NCI-H1417 treated with DMSO at 0.1 percent for 48 hours (cell line): Measurements from ENCODE around the gene FHOD3.

Source experiments
- DNase-seq: peaks from one replicate; lab custom pipeline; 2025; lab: John Stamatoyannopoulos, UW

Gene FHOD3

DNA sequence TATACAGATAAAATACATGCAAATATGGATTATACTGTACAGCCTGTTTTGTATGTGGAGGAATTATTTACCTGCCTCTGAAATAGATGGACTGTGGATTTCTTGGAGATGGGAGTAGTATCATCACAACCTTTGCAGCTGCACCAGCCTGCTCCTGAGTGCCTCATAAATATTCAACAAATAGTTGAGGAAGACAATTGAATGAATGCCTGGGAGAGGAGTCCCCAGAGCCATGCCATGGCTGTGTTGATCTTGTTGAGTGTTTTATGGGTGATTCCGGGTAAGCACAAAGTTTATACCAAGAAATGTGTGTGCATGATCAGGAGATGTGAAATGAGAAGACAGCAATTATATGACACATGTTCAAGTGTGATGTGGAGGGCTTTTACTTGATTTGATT, 225.0 kb downstream of the FHOD3 start:
- no peak for DNase-seq

DNA sequence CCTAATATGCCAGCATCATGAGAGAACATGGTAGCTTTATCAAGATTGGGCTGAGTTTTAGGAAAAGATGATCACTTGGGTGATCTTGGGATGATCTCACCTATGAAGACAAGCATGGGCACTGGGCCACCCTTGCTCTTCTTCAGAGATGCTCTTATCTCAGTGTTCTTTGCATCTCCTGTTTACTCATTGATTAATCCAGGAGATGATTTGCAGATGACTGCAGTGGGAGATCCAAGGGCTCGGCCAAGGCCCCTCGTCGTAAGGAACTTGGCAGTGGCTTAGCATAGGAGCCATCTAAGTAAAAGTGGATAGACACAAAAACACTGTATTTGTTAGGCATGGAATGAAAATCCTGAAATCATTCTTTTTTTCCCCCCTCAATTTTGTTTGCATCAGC, 228.4 kb downstream of the FHOD3 start:
- no peak for DNase-seq

DNA sequence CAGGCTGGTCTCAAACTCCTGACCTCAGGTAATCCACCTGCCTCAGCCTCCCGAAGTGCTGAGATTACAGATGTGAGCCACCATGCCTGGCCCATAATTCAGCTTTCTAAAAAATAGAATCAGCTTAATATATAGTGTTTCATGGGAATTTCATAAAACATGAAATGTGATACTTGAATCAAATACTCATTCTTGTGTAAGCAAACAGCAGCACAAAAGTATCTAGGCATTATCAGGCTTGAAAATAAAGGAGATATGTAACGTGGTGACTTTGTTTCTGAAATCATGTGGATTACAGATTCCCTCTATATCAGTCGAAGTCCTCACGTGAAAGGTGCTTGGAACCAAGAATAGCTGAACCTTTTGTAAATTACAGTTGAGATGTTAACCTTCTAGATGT, 229.1 kb downstream of the FHOD3 start:
- DNase-seq: no peak

DNA sequence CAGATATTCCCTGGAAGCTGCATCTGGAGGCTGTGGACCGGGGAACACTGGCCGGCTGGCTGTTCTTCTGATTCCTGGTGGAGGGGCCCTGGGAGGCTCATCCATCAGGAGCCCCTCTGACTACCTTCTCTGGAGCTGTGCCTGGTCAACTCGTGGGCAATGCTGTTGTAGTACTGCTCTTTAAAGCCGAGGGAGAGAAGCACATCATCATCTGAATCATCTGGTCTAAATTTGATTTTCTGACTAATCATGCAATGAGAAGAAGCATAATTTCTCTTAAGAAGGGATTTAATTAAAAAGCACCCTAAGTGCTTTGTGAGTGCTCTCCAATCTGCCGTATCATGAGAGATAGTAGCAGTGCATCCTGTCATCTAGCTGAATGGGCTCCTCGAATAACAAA, 229.5 kb downstream of the FHOD3 start:
- no peak for DNase-seq

DNA sequence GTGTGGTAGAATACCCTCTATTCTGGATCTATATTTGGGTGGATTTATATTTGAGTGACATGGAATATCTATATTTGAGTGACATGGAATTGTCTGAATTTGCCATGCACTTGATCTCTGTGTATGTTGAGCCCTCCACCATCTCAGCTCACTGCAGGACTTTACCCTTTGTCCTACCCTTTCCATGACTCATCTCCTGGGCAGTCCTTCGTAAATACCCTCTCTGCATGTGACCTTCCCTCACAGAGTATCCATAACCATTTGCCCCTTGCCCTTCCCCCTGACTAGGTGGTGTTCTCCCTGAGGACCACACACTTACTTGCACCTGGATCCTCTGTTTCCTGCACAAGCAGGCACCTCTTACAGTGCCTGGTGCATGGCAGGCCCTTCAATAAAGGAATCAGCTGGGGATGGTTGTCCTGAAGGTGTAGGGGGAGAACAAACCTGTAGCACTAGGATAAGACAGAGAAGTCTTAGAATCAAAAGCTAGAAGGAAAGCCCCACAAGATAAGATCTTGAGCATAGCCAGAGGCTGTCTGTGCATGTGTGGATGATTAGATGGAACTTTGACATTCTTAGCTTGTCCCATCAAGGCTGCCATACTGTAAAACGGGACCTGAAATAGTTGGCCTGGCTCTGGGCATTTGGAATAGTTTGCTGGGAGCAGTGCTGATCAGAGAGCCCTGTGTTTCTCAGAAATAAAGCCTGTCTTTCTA, 230.4 kb downstream of the FHOD3 start:
- no peak for DNase-seq

DNA sequence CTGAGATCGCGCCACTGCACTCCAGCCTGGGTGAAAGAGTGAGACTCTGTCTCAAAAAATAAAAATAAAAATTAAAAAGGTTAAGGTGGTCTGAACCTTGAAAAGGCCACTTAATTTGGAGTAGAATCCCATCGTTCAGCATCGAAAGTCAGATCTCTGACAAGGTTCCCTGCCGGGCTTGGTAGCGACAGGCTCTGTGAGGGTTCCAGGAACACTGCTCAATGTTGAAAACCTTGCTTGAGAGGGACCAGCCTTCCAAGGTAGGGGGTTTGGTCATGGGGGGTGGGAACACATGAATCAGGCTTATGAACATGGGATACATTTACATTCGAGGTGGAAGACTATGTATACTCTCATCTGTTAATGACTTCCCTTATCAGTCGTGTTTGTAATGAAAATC, 232.2 kb downstream of the FHOD3 start:
- no peak for DNase-seq

DNA sequence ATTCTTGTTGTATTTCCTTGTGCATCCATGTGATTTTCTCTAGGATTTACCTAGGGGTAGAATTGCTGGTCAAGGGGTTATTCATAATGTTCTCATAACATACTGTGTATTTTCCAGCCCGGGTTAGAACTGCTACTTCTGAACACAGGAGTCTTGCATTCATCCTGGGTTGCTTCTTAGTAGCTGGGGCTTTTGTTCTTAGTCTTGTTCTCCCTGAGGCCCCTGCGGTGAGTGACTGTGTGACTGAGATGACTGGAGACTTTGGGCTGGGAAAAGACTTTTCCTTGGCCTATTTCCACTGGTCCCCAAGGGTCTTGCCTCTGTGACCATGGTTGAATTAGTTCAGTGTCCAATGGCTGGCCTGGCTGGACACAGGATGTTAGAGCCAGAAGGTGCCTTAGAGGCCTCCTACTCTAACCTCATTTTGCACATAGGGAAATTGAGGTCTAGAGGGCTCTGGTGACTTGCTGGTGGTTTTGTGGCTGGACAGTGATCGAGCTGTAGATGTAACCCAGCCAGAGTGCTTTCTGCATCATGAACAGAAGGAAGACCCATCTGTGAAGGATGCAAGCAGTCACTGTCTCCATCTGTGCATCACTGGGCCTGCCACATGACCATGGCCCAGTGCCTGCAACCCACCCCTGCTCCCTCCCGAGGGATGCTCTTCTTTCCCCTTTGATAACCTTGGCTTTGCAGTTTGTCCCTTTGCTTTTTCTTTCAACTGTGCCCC, 233.3 kb downstream of the FHOD3 start:
- DNase-seq: no peak

DNA sequence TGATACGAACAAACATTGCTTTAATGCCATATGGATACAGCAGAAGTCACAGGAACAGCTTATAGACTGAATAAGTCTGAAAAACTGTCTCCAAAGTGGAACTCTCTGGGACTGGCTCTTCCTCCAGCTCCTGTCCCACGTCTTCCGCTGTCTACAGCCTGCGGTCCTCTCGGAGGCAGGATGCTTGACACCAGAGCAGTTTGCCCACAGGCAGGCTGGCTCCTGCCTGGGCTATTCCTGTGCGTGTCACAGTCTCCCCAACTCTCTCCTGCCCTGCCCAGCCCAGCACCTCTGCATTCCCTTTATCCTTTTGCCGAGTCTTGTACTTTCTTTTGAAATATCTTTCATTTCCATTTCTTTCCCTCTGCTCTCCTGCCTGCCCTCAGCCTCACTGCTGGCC, 234.1 kb downstream of the FHOD3 start:
- no peak for DNase-seq

DNA sequence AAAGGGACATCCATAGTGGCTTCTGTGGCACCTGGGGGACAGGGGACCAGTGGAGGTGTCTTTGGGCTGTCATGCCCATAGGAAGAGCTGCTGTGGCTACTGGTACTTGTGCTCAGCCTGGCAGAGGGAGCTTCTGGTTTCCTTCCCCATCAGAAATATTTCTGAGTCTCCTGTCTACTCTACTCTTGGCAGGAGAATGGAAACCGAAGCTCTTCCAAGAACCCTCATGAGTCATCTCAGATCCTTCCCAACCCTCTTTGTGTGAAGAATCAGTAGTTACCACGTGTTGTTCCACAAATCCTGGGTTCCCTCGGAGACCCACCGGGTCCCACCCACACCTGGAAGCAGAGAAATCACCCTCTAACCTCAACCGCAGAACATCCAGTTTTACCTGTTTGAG, 234.9 kb downstream of the FHOD3 start:
- no peak for DNase-seq

DNA sequence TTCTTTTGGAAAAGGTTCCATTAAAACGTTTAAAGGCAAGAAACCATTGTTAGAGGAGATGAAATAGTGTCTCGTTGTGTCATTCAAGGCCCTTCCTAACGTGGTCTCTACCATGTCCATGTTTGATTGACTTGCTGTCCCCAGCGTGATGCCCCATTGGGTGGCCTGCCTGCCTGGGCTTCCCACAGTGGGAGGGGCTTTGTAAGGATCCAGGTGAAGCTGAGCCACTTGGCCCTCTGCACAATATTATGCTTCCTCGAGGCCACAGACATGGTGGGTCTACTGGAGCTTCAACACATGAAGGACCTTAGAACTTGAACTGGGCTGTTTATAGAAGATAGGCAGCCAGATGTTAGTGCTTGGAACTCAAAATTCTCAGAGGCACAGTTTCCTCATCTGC, 235.3 kb downstream of the FHOD3 start:
- no peak for DNase-seq

DNA sequence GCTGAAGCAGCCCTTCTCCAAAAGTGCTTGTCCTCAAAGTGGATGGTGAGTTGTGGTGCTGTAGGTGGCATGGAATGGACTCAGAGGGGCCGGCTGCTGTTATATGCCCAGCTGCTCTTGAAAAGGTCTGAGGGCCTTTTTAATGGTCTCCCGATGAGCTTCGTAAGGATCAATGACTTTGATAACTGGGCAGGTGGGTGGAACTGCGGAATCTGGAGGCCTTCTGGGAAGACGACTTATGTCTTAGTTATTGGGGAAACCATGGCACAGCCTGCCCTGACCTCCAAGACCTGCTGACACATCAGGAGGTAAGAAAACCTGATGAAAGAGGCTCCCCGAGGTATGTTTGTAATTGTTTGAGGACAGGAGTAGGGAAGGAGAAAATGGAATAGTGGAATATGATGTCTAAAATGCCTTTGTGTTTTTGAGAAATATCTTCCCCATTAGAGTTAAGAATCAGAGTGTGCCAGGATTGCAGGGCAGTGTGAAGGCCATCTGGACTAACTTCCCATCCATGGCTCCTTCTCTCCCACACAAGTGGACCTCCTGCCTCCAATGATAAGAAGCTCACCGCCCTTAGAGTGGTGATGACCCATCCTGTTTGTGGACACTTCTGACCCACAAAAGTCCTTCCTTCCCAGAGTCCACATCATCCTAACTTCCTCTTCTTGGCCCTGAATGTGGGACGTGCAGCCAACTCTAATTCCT, 236.1 kb downstream of the FHOD3 start:
- no peak for DNase-seq

DNA sequence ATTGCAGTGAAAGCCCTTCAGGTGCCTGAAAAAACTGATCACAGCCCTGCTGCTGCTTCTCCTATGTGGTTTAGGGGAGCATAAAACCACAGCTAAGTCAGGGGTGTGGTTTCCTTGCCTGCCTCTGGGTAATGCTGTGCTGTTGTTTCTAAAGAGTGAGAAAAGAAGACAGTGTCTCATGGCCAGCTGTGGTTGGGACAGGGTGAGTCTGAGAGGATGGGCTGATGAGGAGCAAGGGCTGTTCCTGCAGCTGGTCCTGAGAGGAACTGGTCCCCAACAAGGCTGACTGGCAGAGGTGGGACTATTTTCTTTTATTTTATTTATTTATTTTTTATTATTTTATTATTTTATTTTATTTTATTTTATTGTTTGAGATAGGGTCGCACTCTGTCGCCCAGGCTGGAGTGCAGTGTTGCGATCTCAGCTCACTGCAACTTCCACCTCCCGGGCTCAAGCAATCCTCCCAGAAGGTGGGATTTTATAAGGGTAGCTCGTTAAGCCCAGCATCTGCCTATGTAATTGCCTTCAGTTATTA, 236.7 kb downstream of the FHOD3 start:
- DNase-seq: no peak

DNA sequence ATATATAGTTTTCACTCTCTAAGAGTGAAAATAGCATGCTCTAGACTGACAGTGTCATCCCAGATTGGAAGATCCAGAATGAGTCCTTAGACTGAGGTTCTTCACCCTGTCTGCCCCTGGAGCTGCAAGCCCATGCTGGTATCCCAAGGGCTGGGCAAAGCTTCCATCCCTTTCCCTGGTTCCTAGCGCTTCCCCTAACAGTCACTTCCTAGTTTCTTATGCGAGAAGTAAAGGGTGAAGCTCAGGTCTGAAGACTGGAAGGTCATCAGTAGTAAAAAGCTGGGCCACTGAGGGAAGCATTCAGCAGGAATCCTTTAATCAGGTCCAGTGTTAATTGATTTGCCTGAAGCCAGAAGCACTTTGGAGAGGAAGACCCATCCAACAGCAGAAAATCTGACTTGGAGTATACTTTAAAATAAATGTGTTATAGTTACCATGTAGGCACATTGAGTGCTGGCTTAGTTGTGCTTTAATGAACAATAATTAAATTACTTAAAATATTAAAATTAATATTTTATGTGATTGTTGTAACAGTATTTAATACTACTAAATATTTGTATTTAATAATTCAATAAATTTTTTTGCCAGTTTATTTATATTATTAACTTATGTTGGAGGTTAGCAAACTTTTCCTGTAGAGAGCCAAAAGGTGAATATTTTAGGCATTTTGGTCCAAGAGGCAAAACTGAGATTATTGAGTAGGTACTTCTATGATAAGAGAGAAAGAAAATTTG, 237.9 kb downstream of the FHOD3 start:
- no peak for DNase-seq

DNA sequence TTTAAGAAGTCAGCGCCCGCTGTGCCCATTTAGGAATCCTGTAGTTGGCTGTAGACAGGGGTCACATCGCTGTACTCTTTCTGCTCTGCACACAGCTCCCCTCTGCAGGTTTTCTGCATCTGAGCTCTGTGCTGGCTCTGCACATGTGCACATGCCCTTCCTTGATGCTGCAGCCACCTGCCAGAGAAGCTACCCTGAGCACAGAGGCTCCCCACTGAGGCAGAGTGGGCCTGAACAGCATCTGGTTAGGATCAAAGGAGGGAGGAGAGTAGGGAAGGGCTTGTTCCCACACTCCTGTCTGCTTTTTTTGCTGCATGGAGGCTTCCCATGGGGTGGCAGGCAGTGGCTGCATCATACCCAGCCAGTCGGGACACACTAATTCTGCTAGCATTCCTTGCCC, 238.9 kb downstream of the FHOD3 start:
- peak; percentile 47 for DNase-seq

DNA sequence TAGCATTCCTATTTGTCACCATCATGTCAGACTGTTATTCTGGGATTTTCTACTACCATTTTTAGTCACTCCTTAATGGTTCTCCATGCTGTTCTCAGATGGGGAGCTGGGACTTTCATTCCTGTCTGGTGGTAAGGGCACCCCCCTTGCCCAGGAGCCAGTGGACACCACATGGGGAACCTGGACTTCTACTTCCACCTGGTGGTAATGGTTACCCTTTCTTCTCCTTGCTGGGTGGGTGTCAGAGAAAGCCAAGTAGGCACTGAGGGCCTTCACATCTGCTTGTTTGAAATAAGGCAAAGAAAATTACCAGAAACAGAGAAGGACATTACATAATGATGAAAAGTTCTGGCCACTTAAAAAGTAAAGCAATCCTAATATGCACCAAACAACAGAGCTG, 239.8 kb downstream of the FHOD3 start:
- no peak for DNase-seq

DNA sequence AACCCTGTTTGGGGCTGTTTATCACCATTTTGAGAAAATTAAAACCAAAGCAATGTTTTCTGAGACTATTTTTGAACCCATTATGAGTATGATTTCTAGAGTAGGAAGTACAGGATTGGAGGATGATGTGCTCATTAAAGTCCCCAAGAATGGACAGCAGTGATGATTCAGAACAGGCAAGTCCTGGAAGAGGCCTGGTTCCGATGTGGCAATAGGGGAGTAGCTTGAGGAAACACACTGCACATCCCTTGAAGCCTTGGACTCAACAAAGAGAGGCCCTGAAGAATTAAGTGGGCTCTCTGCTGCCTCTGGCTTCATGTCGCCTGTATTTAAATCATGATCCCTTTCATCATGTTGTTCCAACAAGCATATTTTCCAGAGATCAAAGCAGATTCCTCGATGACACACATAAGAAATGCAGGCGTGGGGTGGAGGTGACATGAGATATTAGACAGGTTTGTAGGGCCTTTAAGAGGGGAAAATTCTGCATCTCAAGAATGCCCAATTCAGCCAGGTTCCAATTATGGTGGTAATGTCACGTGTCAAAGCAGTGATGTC, 242.2 kb downstream of the FHOD3 start:
- no peak for DNase-seq

DNA sequence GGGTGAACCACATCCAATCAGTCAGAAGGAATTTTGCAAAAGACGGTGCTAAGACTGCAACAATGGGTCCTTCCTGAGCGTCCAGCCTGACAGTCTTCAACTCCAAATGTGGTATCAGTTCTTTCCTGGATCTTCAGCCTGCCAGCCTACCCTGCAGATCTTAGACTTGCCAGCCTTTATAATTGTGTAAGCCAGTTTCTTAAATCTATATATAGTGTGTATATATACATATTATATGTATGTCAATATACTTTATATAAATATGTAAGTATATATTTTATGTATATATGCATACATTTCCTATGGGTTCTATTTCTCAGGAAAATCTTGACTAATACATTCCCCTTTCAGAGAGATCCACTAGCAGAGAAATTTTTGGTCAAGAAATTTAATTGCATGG, 245.5 kb downstream of the FHOD3 start:
- DNase-seq: no peak

DNA sequence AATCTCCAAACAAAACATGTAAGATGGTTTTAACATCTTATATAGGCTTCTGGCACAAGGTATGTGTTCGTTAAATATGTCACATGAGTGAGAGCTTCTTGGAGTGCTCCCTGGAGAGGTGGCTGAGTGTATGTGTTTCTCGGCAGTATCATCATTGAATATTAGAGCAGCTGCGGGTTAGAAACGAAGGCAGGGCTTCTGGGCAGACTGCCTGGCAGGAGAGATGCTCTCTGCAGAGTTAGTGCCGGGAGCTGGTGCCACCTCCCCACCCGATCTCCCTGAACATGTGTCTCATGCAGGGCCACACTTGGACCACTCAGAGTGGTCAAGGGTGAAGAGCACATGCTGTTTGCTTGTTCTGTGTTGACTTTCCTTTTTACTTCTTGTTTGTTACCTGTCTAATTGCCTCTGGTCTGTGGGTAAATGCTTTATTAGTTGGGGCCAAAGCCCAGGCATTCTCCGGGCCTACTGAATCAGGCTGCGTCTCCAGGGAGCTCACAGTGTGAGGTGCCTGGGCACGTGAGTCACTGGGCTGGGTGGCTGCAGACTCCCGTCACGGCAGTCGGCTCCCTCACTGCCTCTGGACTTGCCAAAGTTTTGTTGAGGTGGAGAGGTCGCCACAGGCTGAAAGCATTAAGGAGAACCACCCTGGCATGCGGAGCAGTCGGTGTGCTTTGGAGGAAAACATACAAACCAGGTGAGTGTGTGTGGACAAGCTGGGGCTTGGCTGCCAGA, 246.6 kb downstream of the FHOD3 start:
- DNase-seq: no peak

DNA sequence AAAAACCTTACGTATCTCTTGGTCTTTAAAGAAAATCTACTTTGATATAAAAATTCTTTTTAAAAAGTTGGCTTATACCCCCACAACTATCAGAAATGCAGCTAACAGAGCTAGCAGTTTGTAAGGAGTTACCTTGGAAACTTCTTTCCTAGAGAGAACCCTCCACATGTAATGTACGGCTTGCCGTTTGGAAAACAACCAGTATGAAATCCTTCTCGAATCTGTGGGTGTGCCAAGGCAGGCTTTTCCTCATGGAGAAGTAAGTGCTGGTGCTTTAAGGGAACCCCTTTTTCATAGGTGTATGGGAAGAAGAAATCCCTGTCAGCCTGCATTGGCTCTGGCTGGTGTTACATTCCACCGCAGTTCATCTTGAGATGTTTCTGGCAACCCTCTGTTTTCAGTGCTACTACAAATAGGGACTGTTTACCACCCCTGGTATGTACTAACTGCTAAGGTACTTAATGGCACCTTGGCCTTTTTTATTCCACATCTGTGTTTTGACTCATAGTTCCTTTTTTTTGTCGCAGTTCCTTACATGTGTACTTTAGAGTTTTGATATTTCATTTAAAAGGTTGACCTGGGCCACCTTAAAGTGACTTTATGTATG, 248.4 kb downstream of the FHOD3 start:
- DNase-seq: no peak

DNA sequence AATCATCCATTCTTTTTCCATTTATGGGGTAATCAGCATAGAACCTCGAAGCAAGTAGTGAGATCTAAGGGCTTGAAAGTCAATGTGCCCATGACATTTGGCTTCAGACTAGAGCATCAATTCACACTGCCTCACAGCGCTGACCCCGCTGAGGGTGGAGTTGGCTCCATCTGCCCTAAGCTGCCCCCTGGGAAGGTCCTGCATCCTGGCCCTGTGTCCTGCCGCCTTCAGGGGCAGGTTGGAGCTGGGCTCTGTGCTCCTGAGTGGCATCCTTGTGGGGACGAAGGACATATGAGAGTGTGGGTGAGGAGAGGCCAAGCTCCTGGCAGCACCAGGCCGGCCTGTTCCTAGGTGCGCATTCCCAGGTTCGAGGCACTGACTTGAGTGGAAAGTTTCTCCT, 249.4 kb downstream of the FHOD3 start:
- no peak for DNase-seq

DNA sequence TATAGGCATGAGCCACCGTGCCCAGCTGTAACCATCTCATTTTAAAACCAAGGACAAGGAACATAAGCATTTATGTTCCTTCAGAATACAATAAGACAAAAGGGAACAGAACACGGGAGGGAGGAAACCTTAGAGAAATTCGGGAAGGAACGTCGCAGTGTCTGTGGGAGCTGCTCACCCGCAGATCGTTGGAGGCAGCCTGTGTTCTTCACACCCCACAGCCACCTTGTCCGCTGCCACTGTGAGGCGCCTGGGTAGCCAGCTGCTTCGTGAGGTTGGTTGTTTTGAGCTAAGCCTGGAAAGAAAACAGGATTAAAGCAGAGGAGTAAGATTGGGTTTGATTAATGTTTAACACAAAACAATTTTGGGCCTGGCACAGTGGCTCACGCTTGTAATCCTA, 250.0 kb downstream of the FHOD3 start:
- DNase-seq: no peak
